Astrocyte of the spinal cord (primary cell): ENCODE measurements around the gene RAP1GAP2.

Source experiments
- DNase-seq: peaks from one replicate; pipeline ENCODE4 v3.0.0; 2011; ENCODE audit warnings: low read depth, low spot score
- H3K4me3 ChIP-seq: 2 replicates; pipeline ENCODE4 v1.5.1; 2011; ENCODE audit warnings: low read depth, mild to moderate bottlenecking, low read length, moderate library complexity
- in situ Hi-C: cut with HindIII; loops from 2 replicates; pipeline ENCODE4 v1.10.0; 2017; ENCODE audit warnings: low sequenced_read_pairs
- TF ChIP-seq, protein P1 (sequence below): IDR thresholded peaks from 2 replicates; pipeline ENCODE4 v1.5.1; 2012; ENCODE audit warnings: low read depth, mild to moderate bottlenecking, low read length, inconsistent platforms

RAP1GAP2 gene

DNA sequence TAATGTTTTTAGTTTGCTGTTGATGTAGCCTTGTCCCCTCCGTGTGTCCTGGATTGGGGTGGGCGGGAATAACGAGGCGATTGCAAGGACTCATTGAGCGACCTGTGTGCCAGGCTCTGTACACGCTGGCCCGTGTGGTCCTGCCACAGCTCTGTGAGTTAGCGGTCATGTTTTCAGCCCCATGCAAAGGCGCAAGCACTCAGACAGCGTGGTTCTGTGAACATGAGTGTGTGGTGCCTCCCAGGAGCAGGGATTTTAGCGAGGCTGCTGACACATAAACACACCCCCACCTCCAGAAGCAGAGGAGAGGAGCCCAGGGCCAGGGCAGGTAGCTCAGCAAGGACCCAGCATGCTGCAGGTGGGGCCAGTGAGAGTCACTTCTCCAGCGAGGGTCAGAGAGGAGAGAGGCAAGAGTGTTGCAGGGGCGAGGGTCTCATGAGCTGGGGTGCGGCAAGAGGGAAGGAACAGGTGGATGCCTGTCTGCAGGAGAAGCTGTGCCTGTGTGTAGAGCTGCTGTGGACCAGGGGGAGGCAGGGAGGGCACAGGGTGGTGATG is 151.8 kb downstream of the RAP1GAP2 start:
- DNase-seq, result no peak
- in situ Hi-C loops, result no loop called here
- TF ChIP-seq, protein P1, sequence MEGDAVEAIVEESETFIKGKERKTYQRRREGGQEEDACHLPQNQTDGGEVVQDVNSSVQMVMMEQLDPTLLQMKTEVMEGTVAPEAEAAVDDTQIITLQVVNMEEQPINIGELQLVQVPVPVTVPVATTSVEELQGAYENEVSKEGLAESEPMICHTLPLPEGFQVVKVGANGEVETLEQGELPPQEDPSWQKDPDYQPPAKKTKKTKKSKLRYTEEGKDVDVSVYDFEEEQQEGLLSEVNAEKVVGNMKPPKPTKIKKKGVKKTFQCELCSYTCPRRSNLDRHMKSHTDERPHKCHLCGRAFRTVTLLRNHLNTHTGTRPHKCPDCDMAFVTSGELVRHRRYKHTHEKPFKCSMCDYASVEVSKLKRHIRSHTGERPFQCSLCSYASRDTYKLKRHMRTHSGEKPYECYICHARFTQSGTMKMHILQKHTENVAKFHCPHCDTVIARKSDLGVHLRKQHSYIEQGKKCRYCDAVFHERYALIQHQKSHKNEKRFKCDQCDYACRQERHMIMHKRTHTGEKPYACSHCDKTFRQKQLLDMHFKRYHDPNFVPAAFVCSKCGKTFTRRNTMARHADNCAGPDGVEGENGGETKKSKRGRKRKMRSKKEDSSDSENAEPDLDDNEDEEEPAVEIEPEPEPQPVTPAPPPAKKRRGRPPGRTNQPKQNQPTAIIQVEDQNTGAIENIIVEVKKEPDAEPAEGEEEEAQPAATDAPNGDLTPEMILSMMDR, result no peak
- no peak overlapping the region for H3K4me3 ChIP-seq

DNA sequence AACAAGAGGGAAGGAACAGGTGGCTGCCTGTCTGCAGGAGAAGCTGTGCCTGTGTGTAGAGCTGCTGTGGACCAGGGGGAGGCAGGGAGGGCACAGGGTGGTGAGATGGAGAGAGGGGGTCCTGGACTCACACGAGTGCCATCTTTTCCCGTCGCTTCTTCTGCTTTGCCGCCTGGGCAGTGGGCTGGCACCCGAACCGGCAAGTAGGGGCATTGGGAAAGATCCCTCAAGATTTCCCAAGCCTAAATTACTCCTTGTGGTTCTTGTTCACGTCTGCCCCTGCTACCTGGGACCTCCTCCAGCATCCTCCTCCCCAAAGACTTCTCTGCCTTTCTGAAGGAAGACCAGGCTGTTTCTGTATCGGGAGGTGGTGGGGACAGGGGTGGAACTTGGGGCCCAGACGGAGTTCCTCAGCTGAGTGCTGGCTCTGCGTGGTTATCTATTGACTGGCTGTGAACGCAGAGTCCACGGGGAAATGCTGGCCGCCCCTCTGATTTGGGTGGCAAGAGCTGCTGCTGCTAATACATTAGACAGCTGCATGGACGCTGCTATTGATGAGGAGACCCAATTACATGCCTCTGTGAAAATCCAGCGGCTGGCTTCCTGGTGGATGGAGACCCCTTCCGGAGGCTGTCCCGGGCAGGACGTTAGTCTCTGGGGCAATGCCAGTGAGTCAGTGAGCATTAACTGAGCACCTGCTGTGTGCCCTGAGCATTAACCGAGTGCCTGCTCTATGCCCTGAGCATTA is 152.7 kb downstream of the RAP1GAP2 start:
- in situ Hi-C loops, result no loop called here
- TF ChIP-seq, protein P1, result no peak
- no peak for DNase-seq
- H3K4me3 ChIP-seq, result no peak overlapping the region

DNA sequence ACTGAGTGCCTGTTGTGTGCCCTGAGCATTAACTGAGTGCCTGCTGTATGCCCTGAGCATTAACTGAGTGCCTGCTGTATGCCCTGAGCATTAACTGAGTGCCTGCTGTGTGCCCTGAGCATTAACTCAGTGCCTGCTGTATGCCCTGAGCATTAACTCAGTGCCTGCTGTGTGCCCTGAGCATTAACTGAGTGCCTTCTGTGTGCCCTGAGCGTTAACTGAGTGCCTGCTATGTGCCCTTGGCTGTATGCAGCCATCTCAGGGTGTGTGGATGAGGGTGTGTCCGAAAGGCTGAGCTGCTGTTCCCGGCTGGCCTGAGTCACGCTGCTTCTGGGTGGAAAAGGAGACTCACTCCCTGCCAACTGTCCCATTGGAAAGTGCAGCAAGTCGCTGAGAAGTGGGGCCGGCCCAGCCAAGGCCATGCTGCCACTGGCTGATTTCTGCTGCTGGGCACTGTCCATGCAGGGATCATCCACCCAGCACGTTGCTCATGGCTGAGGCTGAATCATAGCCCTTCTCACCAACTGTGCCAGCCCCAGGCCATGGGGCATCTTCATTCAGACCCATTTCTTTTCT is 153.3 kb downstream of the RAP1GAP2 start:
- in situ Hi-C loops, result no loop called here
- TF ChIP-seq, protein P1, result no peak
- no peak overlapping the region for H3K4me3 ChIP-seq
- peak; percentile 34 for DNase-seq

DNA sequence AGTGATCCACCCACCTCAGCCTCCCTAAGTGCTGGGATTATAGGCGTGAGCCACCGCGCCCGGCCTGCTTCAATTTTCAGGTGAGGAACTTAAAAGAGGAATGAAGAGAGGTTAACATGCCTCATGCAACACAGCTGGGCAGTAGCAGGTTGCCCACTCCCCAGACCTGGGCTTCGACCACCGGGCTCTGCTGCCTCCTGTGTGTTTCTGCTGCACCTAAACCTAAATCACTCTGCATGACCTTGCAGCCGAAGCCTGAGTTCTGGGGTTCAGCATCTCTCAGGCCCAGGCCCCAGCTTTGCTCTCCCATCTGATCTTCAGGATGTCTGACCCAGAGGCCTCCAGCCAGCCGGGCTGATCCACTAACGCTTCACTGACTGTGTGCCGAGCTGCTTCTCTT is 154.6 kb downstream of the RAP1GAP2 start:
- TF ChIP-seq, protein P1, result no peak
- in situ Hi-C loops, result no loop called here
- no peak overlapping the region for H3K4me3 ChIP-seq
- DNase-seq, result no peak

DNA sequence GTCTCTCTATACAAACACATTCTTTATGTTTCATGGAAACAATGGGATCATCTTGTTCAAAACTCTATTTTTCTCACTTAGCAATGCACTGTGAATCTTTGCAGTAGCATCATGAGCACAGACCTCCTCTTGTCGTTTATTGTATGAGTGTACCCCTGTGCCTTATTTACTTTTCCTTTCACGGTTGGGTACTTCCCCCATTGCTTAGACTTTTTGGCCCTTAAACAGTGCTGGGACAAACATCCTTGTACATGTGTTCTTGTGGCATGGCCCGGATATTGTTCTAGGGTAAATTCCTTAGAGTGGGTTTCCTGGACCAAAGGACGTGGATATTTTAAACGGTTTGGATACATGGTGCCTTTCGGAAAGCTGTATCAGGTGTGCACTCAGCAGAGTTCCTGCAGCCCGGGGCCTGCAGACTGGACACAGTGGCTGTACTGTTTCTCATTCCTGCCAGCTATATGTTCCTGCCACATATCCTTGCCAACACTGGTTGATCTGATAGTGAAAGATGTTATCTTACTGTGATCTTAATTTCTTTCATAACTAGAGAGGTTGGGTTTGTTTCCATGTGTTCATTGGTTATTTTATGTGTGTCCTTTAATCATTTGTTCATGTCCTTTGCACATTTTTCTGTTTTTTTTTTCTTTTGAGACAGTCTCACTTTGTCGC is 156.1 kb downstream of the RAP1GAP2 start:
- in situ Hi-C loops, result no loop called here
- TF ChIP-seq, protein P1, result no peak
- no peak overlapping the region for H3K4me3 ChIP-seq
- no peak for DNase-seq

DNA sequence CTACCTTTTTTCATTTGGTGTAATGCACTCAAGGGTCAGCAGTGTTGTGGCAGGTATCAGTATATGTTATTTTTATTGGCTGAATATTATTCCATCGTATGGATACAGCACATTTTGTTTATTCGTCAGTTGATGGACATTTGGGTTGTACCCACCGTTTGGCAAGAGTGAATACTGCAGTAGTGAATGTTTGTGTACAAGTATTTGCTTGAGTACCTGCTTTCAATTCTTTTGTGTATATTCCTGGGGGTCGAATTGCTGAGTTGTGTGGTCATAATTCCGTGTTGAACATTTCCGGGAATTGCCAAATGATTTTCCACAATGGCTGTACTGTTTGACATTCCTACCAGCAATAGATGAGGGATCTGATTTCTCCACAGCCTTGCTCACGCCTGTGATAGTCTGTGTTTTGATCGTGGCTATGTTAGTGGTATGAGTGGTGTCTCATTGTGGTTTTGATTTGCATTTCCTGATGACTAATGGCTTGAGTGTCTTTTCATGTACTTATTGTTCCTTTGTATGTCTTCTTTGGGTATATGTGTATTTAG is 158.7 kb downstream of the RAP1GAP2 start:
- TF ChIP-seq, protein P1, result no peak
- DNase-seq, result peak; percentile 91
- H3K4me3 ChIP-seq, result no peak overlapping the region
- in situ Hi-C loops, result no loop called here
